ENCODE data around the gene TNIP2. TPM values are rescaled to one million over a fixed set of nuclear protein-coding genes. Genes with fewer than 3 reads are reported as not detected.
"Not testable (repeated sequence)": the region's sequence is repeated elsewhere in the genome, so short reads cannot be mapped to it uniquely, and the experiment has no call there.

The TNIP2 gene
- total RNA-seq, 1 donor from 2014 or later, result 25.4 TPM

DNA sequence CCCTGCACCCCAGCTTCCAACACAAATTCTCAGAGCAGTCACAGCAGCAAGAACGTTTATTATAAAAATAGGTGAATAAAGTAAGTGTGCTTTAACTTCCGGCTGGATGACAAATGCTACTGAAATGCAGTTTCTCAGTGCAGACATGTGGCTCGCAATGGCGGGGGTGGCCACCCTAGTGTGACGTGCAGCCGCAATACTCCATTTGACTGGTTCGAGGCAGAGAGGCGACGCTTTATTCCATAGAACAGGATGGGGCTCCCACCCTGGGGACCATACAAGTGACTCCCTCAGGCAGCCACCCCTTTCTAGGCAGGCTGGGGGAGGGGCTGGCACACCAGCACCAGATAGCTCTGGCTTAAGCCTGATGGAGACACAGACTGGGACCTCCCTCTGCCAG, 14.5 kb downstream of the TNIP2 start:
- Mint-ChIP-seq H3K27me3 (ENCODE audit: unreplicated experiment) (peaks cover 13% of the 10 kb centered on the region), H3K9me3 (ENCODE audit: unreplicated experiment) (peaks cover 15% of the 10 kb centered on the region), H3K36me3 (ENCODE audit: unreplicated experiment) (peaks cover 3% of the 10 kb centered on the region), H3K27ac (ENCODE audit: unreplicated experiment) (peak overlapping the region; percentile 20), H3K4me1 (ENCODE audit: low read depth, unreplicated experiment) (peaks cover 23% of the 10 kb centered on the region), H3K4me3 (ENCODE audit: unreplicated experiment) (no peak overlapping the region)
- TF ChIP-seq, protein P1, sequence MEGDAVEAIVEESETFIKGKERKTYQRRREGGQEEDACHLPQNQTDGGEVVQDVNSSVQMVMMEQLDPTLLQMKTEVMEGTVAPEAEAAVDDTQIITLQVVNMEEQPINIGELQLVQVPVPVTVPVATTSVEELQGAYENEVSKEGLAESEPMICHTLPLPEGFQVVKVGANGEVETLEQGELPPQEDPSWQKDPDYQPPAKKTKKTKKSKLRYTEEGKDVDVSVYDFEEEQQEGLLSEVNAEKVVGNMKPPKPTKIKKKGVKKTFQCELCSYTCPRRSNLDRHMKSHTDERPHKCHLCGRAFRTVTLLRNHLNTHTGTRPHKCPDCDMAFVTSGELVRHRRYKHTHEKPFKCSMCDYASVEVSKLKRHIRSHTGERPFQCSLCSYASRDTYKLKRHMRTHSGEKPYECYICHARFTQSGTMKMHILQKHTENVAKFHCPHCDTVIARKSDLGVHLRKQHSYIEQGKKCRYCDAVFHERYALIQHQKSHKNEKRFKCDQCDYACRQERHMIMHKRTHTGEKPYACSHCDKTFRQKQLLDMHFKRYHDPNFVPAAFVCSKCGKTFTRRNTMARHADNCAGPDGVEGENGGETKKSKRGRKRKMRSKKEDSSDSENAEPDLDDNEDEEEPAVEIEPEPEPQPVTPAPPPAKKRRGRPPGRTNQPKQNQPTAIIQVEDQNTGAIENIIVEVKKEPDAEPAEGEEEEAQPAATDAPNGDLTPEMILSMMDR (IDR thresholded peaks at IDR 0.05; ENCODE audit: partially characterized antibody, unreplicated experiment), result no peak
- DNase-seq, result no peak

DNA sequence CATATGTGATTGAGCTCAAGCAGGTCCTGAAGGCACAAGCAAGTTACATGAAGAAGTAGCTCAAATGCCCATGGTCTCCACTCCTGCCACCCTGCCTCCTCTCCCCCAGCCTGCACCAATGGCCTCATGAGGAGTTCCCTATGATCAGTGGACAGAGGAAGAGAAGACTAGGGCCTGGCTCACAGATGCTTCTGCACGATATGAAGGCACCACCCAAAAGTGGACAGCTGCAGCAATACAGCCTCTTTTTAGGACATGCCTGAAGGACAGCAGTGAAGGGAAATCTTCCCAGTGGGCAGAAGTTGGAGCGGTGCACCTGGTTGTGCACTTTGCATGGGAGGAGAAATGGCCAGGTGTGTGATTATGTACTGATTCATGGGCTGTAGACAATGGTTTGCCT, 17.8 kb downstream of the TNIP2 start:
- H3K9me3 Mint-ChIP-seq (ENCODE audit: unreplicated experiment); H3K4me3 Mint-ChIP-seq (ENCODE audit: unreplicated experiment); DNase-seq; H3K4me1 Mint-ChIP-seq (ENCODE audit: low read depth, unreplicated experiment); H3K27ac Mint-ChIP-seq (ENCODE audit: unreplicated experiment): not testable (repeated sequence)
- H3K36me3 Mint-ChIP-seq (ENCODE audit: unreplicated experiment), result peaks cover 15% of the 10 kb centered on the region
- peaks cover 15% of the 10 kb centered on the region for H3K27me3 Mint-ChIP-seq (ENCODE audit: unreplicated experiment)

DNA sequence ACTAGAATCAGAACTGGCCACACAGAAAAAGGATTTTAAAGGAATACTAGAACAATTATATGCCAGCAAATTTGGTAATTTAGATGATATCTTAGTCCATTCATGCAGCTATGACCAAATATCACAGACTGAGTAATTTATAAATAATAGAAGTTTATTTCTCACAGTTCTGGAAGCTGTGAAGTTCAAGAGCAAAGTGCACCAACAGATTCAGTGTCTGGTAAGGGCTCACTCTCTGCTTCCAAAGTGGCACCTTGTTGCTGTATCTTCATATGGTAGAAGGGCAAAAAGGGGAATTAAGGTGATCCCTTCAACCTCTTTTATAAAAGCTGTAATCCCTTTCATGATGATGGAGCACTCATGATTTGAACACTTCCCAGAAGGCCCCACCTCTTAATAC, 20.3 kb downstream of the TNIP2 start:
- H3K27me3 Mint-ChIP-seq (ENCODE audit: unreplicated experiment), result peaks cover 15% of the 10 kb centered on the region
- H3K4me1 Mint-ChIP-seq (ENCODE audit: low read depth, unreplicated experiment), result peaks cover under 1% of the 10 kb centered on the region
- H3K36me3 Mint-ChIP-seq (ENCODE audit: unreplicated experiment), result peaks cover 20% of the 10 kb centered on the region
- no peak overlapping the region for H3K4me3 Mint-ChIP-seq (ENCODE audit: unreplicated experiment)
- H3K9me3 Mint-ChIP-seq (ENCODE audit: unreplicated experiment), result peaks cover 15% of the 10 kb centered on the region
- TF ChIP-seq, protein P1 (IDR thresholded peaks at IDR 0.05; ENCODE audit: partially characterized antibody, unreplicated experiment), result no peak
- DNase-seq, result no peak
- no peak overlapping the region for H3K27ac Mint-ChIP-seq (ENCODE audit: unreplicated experiment)

DNA sequence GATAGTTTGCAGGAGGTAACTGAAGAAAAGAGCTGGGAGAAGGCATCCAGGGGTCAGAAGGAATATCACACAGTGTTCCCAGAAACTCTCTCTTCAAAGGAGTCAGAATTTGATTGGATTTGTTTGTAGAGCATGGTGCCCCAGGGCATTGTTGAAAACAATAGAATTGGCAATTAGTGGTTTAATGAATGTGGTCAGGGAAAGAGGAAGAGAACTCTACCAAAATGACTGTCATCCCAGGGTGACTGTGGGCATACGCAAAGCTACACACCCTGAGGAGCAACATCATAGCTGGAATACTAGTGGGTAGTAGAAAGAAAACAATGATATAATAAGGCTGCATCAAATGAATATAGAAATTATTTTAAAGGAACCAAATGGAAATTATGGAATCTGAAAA, 21.5 kb downstream of the TNIP2 start:
- Mint-ChIP-seq H3K27ac (ENCODE audit: unreplicated experiment) (no peak overlapping the region), H3K27me3 (ENCODE audit: unreplicated experiment) (peaks cover 8% of the 10 kb centered on the region), H3K4me3 (ENCODE audit: unreplicated experiment) (no peak overlapping the region), H3K4me1 (ENCODE audit: low read depth, unreplicated experiment) (no peaks in the 10 kb centered on the region), H3K36me3 (ENCODE audit: unreplicated experiment) (peaks cover 20% of the 10 kb centered on the region), H3K9me3 (ENCODE audit: unreplicated experiment) (peaks cover 15% of the 10 kb centered on the region)
- TF ChIP-seq, protein P1 (IDR thresholded peaks at IDR 0.05; ENCODE audit: partially characterized antibody, unreplicated experiment), result no peak
- DNase-seq, result no peak

DNA sequence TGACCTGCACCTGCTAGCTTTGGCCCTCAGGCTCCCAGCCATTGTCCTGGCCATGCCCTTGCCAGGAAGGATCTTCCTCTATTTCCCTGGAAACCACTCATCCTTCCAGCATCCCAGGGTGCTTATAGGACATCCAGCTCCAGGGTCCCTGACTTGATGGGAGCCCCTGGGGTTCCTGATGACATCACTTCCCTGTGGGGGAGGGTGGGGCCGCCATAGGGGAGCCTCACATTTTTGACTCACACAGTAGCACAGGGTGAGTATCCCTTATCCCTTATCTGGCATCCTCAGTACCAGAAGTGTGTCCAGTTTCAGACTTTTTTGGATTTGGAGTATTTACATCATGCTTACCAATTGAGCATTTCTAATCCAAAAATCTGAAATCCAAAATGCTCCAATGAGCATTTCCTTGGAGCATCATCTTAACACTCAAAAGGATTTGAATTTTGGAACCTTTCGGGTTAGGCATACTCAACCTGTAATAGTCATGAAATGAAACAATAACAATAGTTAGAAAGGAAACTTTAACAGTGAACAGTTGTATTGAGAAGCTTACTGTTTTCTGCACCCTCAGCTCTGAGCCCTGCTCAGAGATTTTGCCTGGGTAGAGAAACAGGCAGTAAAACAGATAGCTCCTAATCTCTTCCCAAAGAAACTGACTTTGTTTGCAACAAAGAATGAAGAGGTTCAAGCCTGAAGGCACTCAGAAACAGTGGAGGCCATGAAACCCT, 22.1 kb downstream of the TNIP2 start:
- TF ChIP-seq, protein P1 (IDR thresholded peaks at IDR 0.05; ENCODE audit: partially characterized antibody, unreplicated experiment), result no peak
- Mint-ChIP-seq H3K36me3 (ENCODE audit: unreplicated experiment) (peaks cover 20% of the 10 kb centered on the region), H3K4me3 (ENCODE audit: unreplicated experiment) (no peak overlapping the region), H3K27me3 (ENCODE audit: unreplicated experiment) (peaks cover 8% of the 10 kb centered on the region), H3K27ac (ENCODE audit: unreplicated experiment) (no peak overlapping the region), H3K4me1 (ENCODE audit: low read depth, unreplicated experiment) (no peaks in the 10 kb centered on the region), H3K9me3 (ENCODE audit: unreplicated experiment) (peaks cover 15% of the 10 kb centered on the region)
- no peak for DNase-seq
